KBM-7 (cell line): ENCODE measurements around the gene GRAMD4.

Experiments used
- DNase-seq: peaks from one replicate; pipeline ENCODE4 v3.0.0-alpha.2; 2015
- in situ Hi-C: fragments of 300-500 bp; cut with MboI; formaldehyde crosslinking; loops from 2 replicates; pipeline ENCODE4 v1.14.3; 2020; ENCODE audit warnings: low sequenced_read_pairs, low pct_unique_long_range_greater_than_20kb, mixed read lengths

The GRAMD4 gene

GRCh38 chr22:46695346-46696228 lies 75.4 kb downstream of the GRAMD4 start:
- DNase-seq = no peak
- in situ Hi-C loops = no loop called here

- in situ Hi-C loops = no loop called here
- no peak for DNase-seq
Observed at GRCh38 chr22:46696229-46696518, 76.0 kb downstream of the GRAMD4 start.

GRCh38 chr22:46696614-46697013 lies 76.4 kb downstream of the GRAMD4 start:
- in situ Hi-C loops = no loop called here
- DNase-seq = no peak

- in situ Hi-C loops = no loop called here
- no peak for DNase-seq
Observed at GRCh38 chr22:46697811-46698515, 77.8 kb downstream of the GRAMD4 start.

- in situ Hi-C loops = no loop called here
- no peak for DNase-seq
Observed at GRCh38 chr22:46699091-46699490, 78.9 kb downstream of the GRAMD4 start.

- in situ Hi-C loops = no loop called here
- no peak for DNase-seq
Observed at GRCh38 chr22:46701262-46701661, 81.1 kb downstream of the GRAMD4 start.

GRCh38 chr22:46703171-46703995 lies 83.2 kb downstream of the GRAMD4 start:
- no peak for DNase-seq
- in situ Hi-C loops = no loop called here

- in situ Hi-C loops = no loop called here
- no peak for DNase-seq
Observed at GRCh38 chr22:46703996-46704370, 83.8 kb downstream of the GRAMD4 start.

- in situ Hi-C loops = no loop called here
Observed at GRCh38 chr22:46706060-46706459, 85.9 kb downstream of the GRAMD4 start.

GRCh38 chr22:46707305-46707704 lies 87.1 kb downstream of the GRAMD4 start:
- DNase-seq = no peak
- in situ Hi-C loops = no loop called here

More at GRCh38 chr22:46706060-46706459, 85.9 kb downstream of the GRAMD4 start:
- DNase-seq = no peak

- in situ Hi-C loops = no loop called here
- DNase-seq = no peak
Observed at GRCh38 chr22:46707827-46708570, 87.8 kb downstream of the GRAMD4 start.

- in situ Hi-C loops = no loop called here
- DNase-seq = no peak
Observed at GRCh38 chr22:46708766-46709330, 88.7 kb downstream of the GRAMD4 start.

GRCh38 chr22:46710806-46711205 lies 90.6 kb downstream of the GRAMD4 start:
- in situ Hi-C loops = no loop called here
- DNase-seq = no peak

- in situ Hi-C loops = no loop called here
- no peak for DNase-seq
Observed at GRCh38 chr22:46712288-46712687, 92.1 kb downstream of the GRAMD4 start.

- no peak for DNase-seq
- in situ Hi-C loops = no loop called here
Observed at GRCh38 chr22:46714550-46714949, 94.4 kb downstream of the GRAMD4 start.

- in situ Hi-C loops = no loop called here
- no peak for DNase-seq
Observed at GRCh38 chr22:46719921-46720320, 99.7 kb downstream of the GRAMD4 start.

- in situ Hi-C loops = no loop called here
- no peak for DNase-seq
Observed at GRCh38 chr22:46721501-46722085, 101.4 kb downstream of the GRAMD4 start.

GRCh38 chr22:46723882-46724281 lies 103.7 kb downstream of the GRAMD4 start:
- in situ Hi-C loops = no loop called here

GRCh38 chr22:46725096-46725495 lies 104.9 kb downstream of the GRAMD4 start:
- no peak for DNase-seq
- in situ Hi-C loops = no loop called here

More at GRCh38 chr22:46723882-46724281, 103.7 kb downstream of the GRAMD4 start:
- DNase-seq = no peak
